Esophagus squamous epithelium (tissue), 5 donors: ENCODE results near the gene SLC3A2. TPM values are rescaled to one million over a fixed set of nuclear protein-coding genes. Genes with fewer than 3 reads are reported as not detected.

Source experiments
- DNase-seq: peaks from one replicate; lab custom pipeline; 2025; lab: John Stamatoyannopoulos, UW
- H3K27ac ChIP-seq, 4 donors: fragments of 200-600 bp; sonication (generic); one replicate each; pipeline ENCODE4 v1.5.1; 2016 to 2019; ENCODE audit warnings: mild to moderate bottlenecking in 1 of 4
- H3K27me3 ChIP-seq, 4 donors: fragments of 200-600 bp; sonication (generic); 1 replicate in 3 of 4; 2 replicates in 1 of 4; pipeline versions ENCODE4 v1.5.1 to v1.6.0; 2017 to 2021; ENCODE audit warnings: antibody characterized with exemption in 1 of 4
- H3K36me3 ChIP-seq, 3 donors: fragments of 200-600 bp; sonication (generic); one replicate each; pipeline ENCODE4 v1.5.1; 2016 to 2019
- H3K4me1 ChIP-seq, 3 donors: fragments of 200-600 bp; sonication (generic); one replicate each; pipeline ENCODE4 v1.5.1; 2017 to 2019
- H3K4me3 ChIP-seq, 4 donors: fragments of 200-600 bp; sonication (generic); 1 replicate in 3 of 4; 2 replicates in 1 of 4; pipeline ENCODE4 v1.5.1; 2016 to 2019; ENCODE audit warnings: mild to moderate bottlenecking in 2 of 4, moderate library complexity in 1 of 4
- H3K9me3 ChIP-seq, 3 donors: fragments of 200-600 bp; sonication (generic); one replicate each; pipeline ENCODE4 v1.5.1; 2016 to 2019
- CTCF ChIP-seq, 6 experiments: fragments of 450-650 bp in 4 of 6; fragments of 200-600 bp in 2 of 6; sonication (generic) in 2 of 6; IDR thresholded peaks; one replicate each; pipeline ENCODE4 v1.5.1; 2016 to 2019; ENCODE audit warnings: antibody characterized with exemption in 6 of 6, mild to moderate bottlenecking in 4 of 6, moderate library complexity in 4 of 6
- POLR2A ChIP-seq, 4 donors: fragments of 450-650 bp; IDR thresholded peaks; one replicate each; pipeline ENCODE4 v1.6.1; 2017; ENCODE audit warnings: antibody characterized with exemption in 4 of 4, mild to moderate bottlenecking in 4 of 4, moderate library complexity in 3 of 4
- WGBS, 2 donors: methylation state at CpG; one replicate each; pipeline ENCODE4 v1.1.5; 2018; 5-methylcytosine and 5-hydroxymethylcytosine counted together
- intact Hi-C: fragments of 100-400 bp; cut with DNase I; formaldehyde crosslinking; loops from one replicate; pipeline ENCODE4 v1.15.0; 2022
- total RNA-seq, 4 donors: library from RNA; depleted of rRNA; stranded (reverse); fragments of >200 nt; gene quantifications; one replicate each; pipeline ENCODE4 v1.1.0, GENCODE V29; 2016
- donor health status: DM: yes; HTN: yes; CAD: no.

Gene SLC3A2
- total RNA-seq, 4 donors from 2014 or later, result 132 to 373 (median 153) TPM

- intact Hi-C loops, result no loop called here
- Histone ChIP-seq H3K27ac (peak overlapping the region; percentile 95 to 100 (median 98)), H3K4me3 (peak overlapping the region in 3 of 4 donors; percentile 74 to 99 (median 93)), H3K27me3 (no peaks in the 10 kb centered on the region), H3K9me3 (no peaks in the 10 kb centered on the region), H3K36me3 (peaks cover 10 to 24% (median 23%) of the 10 kb centered on the region in 3 donors), H3K4me1 (peaks cover 39 to 71% (median 41%) of the 10 kb centered on the region in 3 donors)
- DNase-seq, result no peak
- 33 to 41% methylated on average over 6 of the region's 7 CpGs for WGBS, 2 donors
- no peak for TF ChIP-seq POLR2A (IDR thresholded peaks at IDR 0.05)
- no peak for TF ChIP-seq CTCF (IDR thresholded peaks at IDR 0.05)
Observed at GRCh38 chr11:62879235-62879978, 1.3 kb upstream of the SLC3A2 start.

GRCh38 chr11:62880231-62880802, 379 bp upstream of the SLC3A2 start:
- H3K9me3 ChIP-seq, result no peaks in the 10 kb centered on the region
- no peak for DNase-seq
- WGBS, 2 donors, result 0 to 2% methylated on average over 14 to 15 of the region's 16 CpGs
- peaks cover 44 to 81% (median 47%) of the 10 kb centered on the region in 3 donors for H3K4me1 ChIP-seq
- peaks cover 16 to 33% (median 32%) of the 10 kb centered on the region in 3 donors for H3K36me3 ChIP-seq
- intact Hi-C loops, result loop anchor here (5.0 kb wide), 1 partner anchor 93 kb away; the partner anchor contains the start of gene TMEM179B
- no peaks in the 10 kb centered on the region for H3K27me3 ChIP-seq
- H3K27ac ChIP-seq, result peak overlapping the region; percentile 95 to 100 (median 98)
- peak overlapping the region; percentile 74 to 99 (median 86) for H3K4me3 ChIP-seq
- TF ChIP-seq CTCF (IDR thresholded peaks at IDR 0.05) (no peak), POLR2A (IDR thresholded peaks at IDR 0.05) (no peak)

GRCh38 chr11:62881579-62882430, 1.1 kb downstream of the SLC3A2 start:
- TF ChIP-seq CTCF (IDR thresholded peaks at IDR 0.05), result no peak
- TF ChIP-seq POLR2A (IDR thresholded peaks at IDR 0.05), result peak in 1 of 4 donors; percentile 7
- Histone ChIP-seq H3K27ac (peak overlapping the region; percentile 95 to 100 (median 98)), H3K4me1 (peaks cover 44 to 88% (median 49%) of the 10 kb centered on the region in 3 donors), H3K27me3 (no peaks in the 10 kb centered on the region), H3K9me3 (no peaks in the 10 kb centered on the region), H3K4me3 (peak overlapping the region; percentile 74 to 99 (median 86)), H3K36me3 (peaks cover 30 to 48% (median 46%) of the 10 kb centered on the region in 3 donors)
- peak; percentile 80 for DNase-seq
- 1 to 2% methylated on average over 8 to 12 of the region's 21 CpGs for WGBS, 2 donors
- intact Hi-C loops, result loop anchor here (5.0 kb wide), 1 partner anchor 95 kb away; the partner anchor contains the start of gene TMEM179B

- peak overlapping the region; percentile 95 to 100 (median 98) for H3K27ac ChIP-seq
- H3K4me3 ChIP-seq, result peak overlapping the region; percentile 74 to 99 (median 86)
- H3K36me3 ChIP-seq, result peaks cover 36 to 54% (median 51%) of the 10 kb centered on the region in 3 donors
- H3K9me3 ChIP-seq, result no peaks in the 10 kb centered on the region
- H3K27me3 ChIP-seq, result no peaks in the 10 kb centered on the region
- DNase-seq, result no peak
- WGBS, 2 donors, result 14 to 19% methylated on average over 6 of the region's 6 CpGs
- peaks cover 44 to 88% (median 51%) of the 10 kb centered on the region in 3 donors for H3K4me1 ChIP-seq
- TF ChIP-seq CTCF (IDR thresholded peaks at IDR 0.05), result no peak
- TF ChIP-seq POLR2A (IDR thresholded peaks at IDR 0.05), result no peak
- intact Hi-C loops, result loop anchor here (5.0 kb wide), 1 partner anchor 95 kb away; the partner anchor contains the start of gene TMEM179B
Observed at GRCh38 chr11:62882431-62882749, 1.7 kb downstream of the SLC3A2 start.
